H1 (cell line): ENCODE data around the gene KCNH8. TPM values are rescaled to one million over a fixed set of nuclear protein-coding genes. Genes with fewer than 3 reads are reported as not detected.

ENCODE experiments used
- GTF2F1 ChIP-seq: IDR thresholded peaks from 2 replicates; pipeline ENCODE4 v1.6.1; 2012; ENCODE audit warnings: low read depth, low read length, improper control_type of control experiment, borderline replicate concordance
- HDAC2 ChIP-seq, 2 experiments: fragments of 300-600 bp in 1 of 2; sonication (generic) in 1 of 2; IDR thresholded peaks; 2 replicates each; pipeline ENCODE4 v1.6.1; 2011 to 2012; ENCODE audit warnings: low read depth in 2 of 2, low read length in 2 of 2, mild to moderate bottlenecking in 2 of 2, moderate library complexity in 2 of 2, borderline replicate concordance in 1 of 2, inconsistent platforms in 1 of 2
- KDM5A ChIP-seq: fragments of 200-600 bp; IDR thresholded peaks from 2 replicates; pipeline ENCODE4 v1.7.1; 2012; ENCODE audit warnings: mild to moderate bottlenecking, low read length, inconsistent platforms, mixed read lengths
- RAD21 ChIP-seq, 2 experiments: IDR thresholded peaks in 1 of 2; conservative IDR thresholded peaks in 1 of 2; 2 replicates each; pipeline ENCODE4 v1.6.1; 2011; ENCODE audit warnings: low read depth in 2 of 2, low read length in 2 of 2, improper control_type of control experiment in 1 of 2, inconsistent platforms in 1 of 2, mild to moderate bottlenecking in 1 of 2, moderate library complexity in 1 of 2
- TAF7 ChIP-seq: optimal IDR thresholded peaks from 2 replicates; pipeline ENCODE3; 2011; ENCODE audit warnings: low read depth, mild to moderate bottlenecking, inconsistent platforms, low read length, moderate library complexity, borderline replicate concordance
- YY1 ChIP-seq: IDR thresholded peaks from 2 replicates; pipeline ENCODE4 v1.6.1; 2011; ENCODE audit warnings: low read depth, mild to moderate bottlenecking, low read length
- polyA plus RNA-seq, 7 experiments: library from polyadenylated mRNA; depleted of rRNA in 3 of 7; stranded (reverse) in 5 of 7; unstranded in 2 of 7; fragments of >200 nt in 5 of 7; fragments of 200-250 nt in 2 of 7; gene quantifications; 1 replicate in 5 of 7; 2 replicates in 1 of 7; 4 replicates in 1 of 7; pipeline versions ENCODE4 v1.2.1 to v1.2.3, GENCODE V29; 2011 to 2013; ENCODE audit warnings: missing spikeins in 2 of 7, mixed read lengths in 2 of 7
- total RNA-seq: library from RNA; stranded (reverse); fragmentation: NEBNext Ultra II Directional; extraction: Animal tissue kit (Norgen Biotek cat#: 25700); gene quantifications from 2 replicates; pipeline ENCODE4 v1.2.1, GENCODE V29; 2021
- TF ChIP-seq, protein P1 (sequence below): fragments of 300-600 bp; sonication (generic); IDR thresholded peaks from 2 replicates; pipeline ENCODE4 v1.7.1; 2012; ENCODE audit warnings: low read length, moderate library complexity, mild to moderate bottlenecking, inconsistent platforms; ENCODE audit not compliant: insufficient replicate concordance

KCNH8 gene
- total and polyA plus RNA-seq, 2 of the 8 experiments (the other 6 are each of a cell fraction or from before 2014, with no cell fraction given): 2.2 to 2.4 TPM

- TF ChIP-seq, protein P1, sequence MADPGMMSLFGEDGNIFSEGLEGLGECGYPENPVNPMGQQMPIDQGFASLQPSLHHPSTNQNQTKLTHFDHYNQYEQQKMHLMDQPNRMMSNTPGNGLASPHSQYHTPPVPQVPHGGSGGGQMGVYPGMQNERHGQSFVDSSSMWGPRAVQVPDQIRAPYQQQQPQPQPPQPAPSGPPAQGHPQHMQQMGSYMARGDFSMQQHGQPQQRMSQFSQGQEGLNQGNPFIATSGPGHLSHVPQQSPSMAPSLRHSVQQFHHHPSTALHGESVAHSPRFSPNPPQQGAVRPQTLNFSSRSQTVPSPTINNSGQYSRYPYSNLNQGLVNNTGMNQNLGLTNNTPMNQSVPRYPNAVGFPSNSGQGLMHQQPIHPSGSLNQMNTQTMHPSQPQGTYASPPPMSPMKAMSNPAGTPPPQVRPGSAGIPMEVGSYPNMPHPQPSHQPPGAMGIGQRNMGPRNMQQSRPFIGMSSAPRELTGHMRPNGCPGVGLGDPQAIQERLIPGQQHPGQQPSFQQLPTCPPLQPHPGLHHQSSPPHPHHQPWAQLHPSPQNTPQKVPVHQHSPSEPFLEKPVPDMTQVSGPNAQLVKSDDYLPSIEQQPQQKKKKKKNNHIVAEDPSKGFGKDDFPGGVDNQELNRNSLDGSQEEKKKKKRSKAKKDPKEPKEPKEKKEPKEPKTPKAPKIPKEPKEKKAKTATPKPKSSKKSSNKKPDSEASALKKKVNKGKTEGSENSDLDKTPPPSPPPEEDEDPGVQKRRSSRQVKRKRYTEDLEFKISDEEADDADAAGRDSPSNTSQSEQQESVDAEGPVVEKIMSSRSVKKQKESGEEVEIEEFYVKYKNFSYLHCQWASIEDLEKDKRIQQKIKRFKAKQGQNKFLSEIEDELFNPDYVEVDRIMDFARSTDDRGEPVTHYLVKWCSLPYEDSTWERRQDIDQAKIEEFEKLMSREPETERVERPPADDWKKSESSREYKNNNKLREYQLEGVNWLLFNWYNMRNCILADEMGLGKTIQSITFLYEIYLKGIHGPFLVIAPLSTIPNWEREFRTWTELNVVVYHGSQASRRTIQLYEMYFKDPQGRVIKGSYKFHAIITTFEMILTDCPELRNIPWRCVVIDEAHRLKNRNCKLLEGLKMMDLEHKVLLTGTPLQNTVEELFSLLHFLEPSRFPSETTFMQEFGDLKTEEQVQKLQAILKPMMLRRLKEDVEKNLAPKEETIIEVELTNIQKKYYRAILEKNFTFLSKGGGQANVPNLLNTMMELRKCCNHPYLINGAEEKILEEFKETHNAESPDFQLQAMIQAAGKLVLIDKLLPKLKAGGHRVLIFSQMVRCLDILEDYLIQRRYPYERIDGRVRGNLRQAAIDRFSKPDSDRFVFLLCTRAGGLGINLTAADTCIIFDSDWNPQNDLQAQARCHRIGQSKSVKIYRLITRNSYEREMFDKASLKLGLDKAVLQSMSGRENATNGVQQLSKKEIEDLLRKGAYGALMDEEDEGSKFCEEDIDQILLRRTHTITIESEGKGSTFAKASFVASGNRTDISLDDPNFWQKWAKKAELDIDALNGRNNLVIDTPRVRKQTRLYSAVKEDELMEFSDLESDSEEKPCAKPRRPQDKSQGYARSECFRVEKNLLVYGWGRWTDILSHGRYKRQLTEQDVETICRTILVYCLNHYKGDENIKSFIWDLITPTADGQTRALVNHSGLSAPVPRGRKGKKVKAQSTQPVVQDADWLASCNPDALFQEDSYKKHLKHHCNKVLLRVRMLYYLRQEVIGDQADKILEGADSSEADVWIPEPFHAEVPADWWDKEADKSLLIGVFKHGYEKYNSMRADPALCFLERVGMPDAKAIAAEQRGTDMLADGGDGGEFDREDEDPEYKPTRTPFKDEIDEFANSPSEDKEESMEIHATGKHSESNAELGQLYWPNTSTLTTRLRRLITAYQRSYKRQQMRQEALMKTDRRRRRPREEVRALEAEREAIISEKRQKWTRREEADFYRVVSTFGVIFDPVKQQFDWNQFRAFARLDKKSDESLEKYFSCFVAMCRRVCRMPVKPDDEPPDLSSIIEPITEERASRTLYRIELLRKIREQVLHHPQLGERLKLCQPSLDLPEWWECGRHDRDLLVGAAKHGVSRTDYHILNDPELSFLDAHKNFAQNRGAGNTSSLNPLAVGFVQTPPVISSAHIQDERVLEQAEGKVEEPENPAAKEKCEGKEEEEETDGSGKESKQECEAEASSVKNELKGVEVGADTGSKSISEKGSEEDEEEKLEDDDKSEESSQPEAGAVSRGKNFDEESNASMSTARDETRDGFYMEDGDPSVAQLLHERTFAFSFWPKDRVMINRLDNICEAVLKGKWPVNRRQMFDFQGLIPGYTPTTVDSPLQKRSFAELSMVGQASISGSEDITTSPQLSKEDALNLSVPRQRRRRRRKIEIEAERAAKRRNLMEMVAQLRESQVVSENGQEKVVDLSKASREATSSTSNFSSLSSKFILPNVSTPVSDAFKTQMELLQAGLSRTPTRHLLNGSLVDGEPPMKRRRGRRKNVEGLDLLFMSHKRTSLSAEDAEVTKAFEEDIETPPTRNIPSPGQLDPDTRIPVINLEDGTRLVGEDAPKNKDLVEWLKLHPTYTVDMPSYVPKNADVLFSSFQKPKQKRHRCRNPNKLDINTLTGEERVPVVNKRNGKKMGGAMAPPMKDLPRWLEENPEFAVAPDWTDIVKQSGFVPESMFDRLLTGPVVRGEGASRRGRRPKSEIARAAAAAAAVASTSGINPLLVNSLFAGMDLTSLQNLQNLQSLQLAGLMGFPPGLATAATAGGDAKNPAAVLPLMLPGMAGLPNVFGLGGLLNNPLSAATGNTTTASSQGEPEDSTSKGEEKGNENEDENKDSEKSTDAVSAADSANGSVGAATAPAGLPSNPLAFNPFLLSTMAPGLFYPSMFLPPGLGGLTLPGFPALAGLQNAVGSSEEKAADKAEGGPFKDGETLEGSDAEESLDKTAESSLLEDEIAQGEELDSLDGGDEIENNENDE: no peak
- no peak for TF ChIP-seq KDM5A
- TF ChIP-seq TAF7: no peak
- TF ChIP-seq RAD21 (IDR thresholded peaks at IDR 0.05 in 1 of 2, conservative IDR thresholded peaks at IDR 0.05 in 1 of 2; ENCODE audit: low read depth in 2 of 2, low read length in 2 of 2): no peak
- no peak for TF ChIP-seq GTF2F1
- no peak for TF ChIP-seq HDAC2 (IDR thresholded peaks at IDR 0.05; ENCODE audit: borderline replicate concordance in 1 of 2, low read depth in 2 of 2, low read length in 2 of 2)
- TF ChIP-seq YY1: no peak
- TF ChIP-seq, all 59 proteins: peak for 0
Observed at GRCh38 chr3:19331931-19332330, 183.6 kb downstream of the KCNH8 start (continued).
